CD4-positive, alpha-beta T cell (primary cell): Measurements from ENCODE around the gene CEP43. TPM values are rescaled to one million over a fixed set of nuclear protein-coding genes. Genes with fewer than 3 reads are reported as not detected.

ENCODE experiments used
- ATAC-seq: fragments of 200-7000 bp; cut with Tn5 transposase; one replicate; pipeline ENCODE4 v1.10.0; 2022; ENCODE audit warnings: mild to moderate bottlenecking; ENCODE audit not compliant: poor library complexity
- CTCF ChIA-PET: fragments of 350-600 bp; sonication (Branson Sonifier 250); formaldehyde crosslinking; loops from one replicate; lab custom pipeline; 2021; ENCODE audit warnings: antibody characterized with exemption, inconsistent platforms; lab: Charles Lee
- POLR2A ChIA-PET: fragments of 350-600 bp; sonication (Branson Sonifier 250); formaldehyde crosslinking; loops from one replicate; lab custom pipeline; 2021; ENCODE audit warnings: antibody characterized with exemption, inconsistent platforms; lab: Charles Lee
- DNase-seq, 14 experiments: peaks; one replicate each; pipeline ENCODE4 v3.0.0-alpha.2; 2013 to 2020; ENCODE audit warnings: mixed read lengths in 2 of 14
- H3K27ac ChIP-seq, 2 donors: one replicate each; pipeline versions ENCODE4 v1.5.1 to v1.7.0; 2013; ENCODE audit warnings: low read length in 2 of 2, low read depth in 1 of 2, mild to moderate bottlenecking in 1 of 2
- H3K27me3 ChIP-seq, 2 experiments: 1 replicate in 1 of 2; 2 replicates in 1 of 2; pipeline versions ENCODE4 v1.6.1 to v1.7.0; 2013; ENCODE audit warnings: low read length in 2 of 2, control low read depth in 1 of 2, mild to moderate bottlenecking in 1 of 2, moderate library complexity in 1 of 2; ENCODE audit not compliant: insufficient read depth in 2 of 2, control insufficient read depth in 1 of 2
- H3K36me3 ChIP-seq: one replicate; pipeline ENCODE4 v1.6.1; 2013; ENCODE audit warnings: low read length, control low read depth; ENCODE audit not compliant: insufficient read depth
- H3K4me1 ChIP-seq: one replicate; pipeline ENCODE4 v1.6.1; 2013; ENCODE audit warnings: low read length, control low read depth; ENCODE audit not compliant: insufficient read depth
- H3K4me3 ChIP-seq: one replicate; pipeline ENCODE4 v1.5.1; 2013; ENCODE audit warnings: mild to moderate bottlenecking, low read length, moderate library complexity
- H3K9me3 ChIP-seq, 2 experiments: 1 replicate in 1 of 2; 2 replicates in 1 of 2; pipeline versions ENCODE4 v1.6.1 to v1.7.0; 2013; ENCODE audit warnings: low read length in 2 of 2, mild to moderate bottlenecking in 2 of 2, control low read depth in 1 of 2, moderate library complexity in 1 of 2; ENCODE audit not compliant: control insufficient read depth in 1 of 2, insufficient read depth in 1 of 2
- H3K27ac Mint-ChIP-seq: one replicate; pipeline ENCODE4 v1.8.0; 2020; ENCODE audit warnings: mixed read lengths
- H3K27me3 Mint-ChIP-seq: one replicate; pipeline ENCODE4 v1.8.0; 2021; ENCODE audit warnings: mixed read lengths
- H3K36me3 Mint-ChIP-seq: one replicate; pipeline ENCODE4 v1.8.0; 2021; ENCODE audit warnings: low read depth, mixed read lengths
- H3K4me1 Mint-ChIP-seq: one replicate; pipeline ENCODE4 v1.8.0; 2021; ENCODE audit warnings: low read depth, mixed read lengths
- H3K4me3 Mint-ChIP-seq: one replicate; pipeline ENCODE4 v1.8.0; 2020; ENCODE audit warnings: mild to moderate bottlenecking, mixed read lengths
- H3K9me3 Mint-ChIP-seq: one replicate; pipeline ENCODE4 v1.8.0; 2020; ENCODE audit warnings: mixed read lengths
- intact Hi-C, 2 experiments: fragments of 100-400 bp; cut with DNase I in 1 of 2; cut with micrococcal nuclease in 1 of 2; formaldehyde crosslinking; loops; one replicate each; pipeline versions ENCODE4 v1.15.1 to v1.9.0; 2023 to 2025; cut with DNase I, micrococcal nuclease
- total RNA-seq, 174 experiments: library from RNA in 2 of 174; stranded (reverse) in 2 of 174; gene quantifications; one replicate each; pipeline ENCODE4 v1.2.3 and lab custom pipeline; 2021 to 2026
- TF ChIP-seq, protein P1 (sequence below): fragments of 200-600 bp; IDR thresholded peaks from one replicate; pipeline ENCODE4 v1.8.0; 2022; ENCODE audit warnings: antibody characterized with exemption, mild to moderate bottlenecking

CEP43 gene
- total RNA-seq, 2 experiments from 2014 or later = 12.5 to 13.5 TPM

GRCh38 chr6:167027308-167027707 is 28.1 kb downstream of the CEP43 start:
- ChIA-PET POLR2A (no interaction called here), CTCF (interaction anchor here (0.9 kb wide), 2 partner anchors 10 to 38 kb away, joined by 3 read pairs; no protein-coding TSS in a partner anchor)
- H3K4me1 ChIP-seq = no peaks in the 10 kb centered on the region
- H3K4me3 ChIP-seq = no peak overlapping the region
- no peaks in the 10 kb centered on the region for H3K27me3 ChIP-seq
- H3K4me3 Mint-ChIP-seq = no peak overlapping the region
- no peaks in the 10 kb centered on the region for H3K4me1 Mint-ChIP-seq
- H3K27ac Mint-ChIP-seq = no peak overlapping the region
- H3K27ac ChIP-seq = no peak overlapping the region
- ATAC-seq (no peak), DNase-seq (no peak)
- intact Hi-C loops = no loop called here
- peaks cover 56% of the 10 kb centered on the region for H3K36me3 ChIP-seq
- TF ChIP-seq, protein P1, sequence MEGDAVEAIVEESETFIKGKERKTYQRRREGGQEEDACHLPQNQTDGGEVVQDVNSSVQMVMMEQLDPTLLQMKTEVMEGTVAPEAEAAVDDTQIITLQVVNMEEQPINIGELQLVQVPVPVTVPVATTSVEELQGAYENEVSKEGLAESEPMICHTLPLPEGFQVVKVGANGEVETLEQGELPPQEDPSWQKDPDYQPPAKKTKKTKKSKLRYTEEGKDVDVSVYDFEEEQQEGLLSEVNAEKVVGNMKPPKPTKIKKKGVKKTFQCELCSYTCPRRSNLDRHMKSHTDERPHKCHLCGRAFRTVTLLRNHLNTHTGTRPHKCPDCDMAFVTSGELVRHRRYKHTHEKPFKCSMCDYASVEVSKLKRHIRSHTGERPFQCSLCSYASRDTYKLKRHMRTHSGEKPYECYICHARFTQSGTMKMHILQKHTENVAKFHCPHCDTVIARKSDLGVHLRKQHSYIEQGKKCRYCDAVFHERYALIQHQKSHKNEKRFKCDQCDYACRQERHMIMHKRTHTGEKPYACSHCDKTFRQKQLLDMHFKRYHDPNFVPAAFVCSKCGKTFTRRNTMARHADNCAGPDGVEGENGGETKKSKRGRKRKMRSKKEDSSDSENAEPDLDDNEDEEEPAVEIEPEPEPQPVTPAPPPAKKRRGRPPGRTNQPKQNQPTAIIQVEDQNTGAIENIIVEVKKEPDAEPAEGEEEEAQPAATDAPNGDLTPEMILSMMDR = no peak
- no peaks in the 10 kb centered on the region for H3K9me3 ChIP-seq
- peaks cover 58% of the 10 kb centered on the region for H3K36me3 Mint-ChIP-seq
- no peaks in the 10 kb centered on the region for H3K9me3 Mint-ChIP-seq
- H3K27me3 Mint-ChIP-seq = no peaks in the 10 kb centered on the region

DNA sequence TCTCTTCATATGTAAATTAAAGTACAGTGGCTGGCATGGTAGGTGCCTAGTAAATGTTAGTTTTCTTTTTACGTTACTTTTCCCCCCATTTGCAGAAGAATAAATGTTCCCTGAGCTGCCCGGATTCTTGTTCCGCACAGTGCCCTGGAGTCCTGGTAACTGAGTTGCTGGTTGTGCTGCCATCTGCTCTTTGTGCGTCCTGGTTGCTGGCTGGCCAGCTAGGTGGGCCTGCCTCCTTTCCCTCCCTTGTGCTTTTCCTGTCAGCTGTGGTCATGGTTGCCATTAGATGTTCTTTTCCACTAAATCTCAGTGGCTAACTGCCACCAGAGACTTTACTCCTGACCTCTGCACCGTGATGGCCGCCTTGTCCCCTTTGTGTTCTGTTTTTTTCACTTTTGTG is 28.6 kb downstream of the CEP43 start:
- no peak overlapping the region for H3K27ac Mint-ChIP-seq
- CTCF ChIA-PET = interaction anchor here (0.9 kb wide), 2 partner anchors 11 to 38 kb away, joined by 3 read pairs; no protein-coding TSS in a partner anchor

GRCh38 chr6:167030222-167031072 is 31.2 kb downstream of the CEP43 start:
- Histone ChIP-seq H3K27me3 (no peaks in the 10 kb centered on the region), H3K4me3 (no peak overlapping the region), H3K4me1 (no peaks in the 10 kb centered on the region), H3K27ac (no peak overlapping the region), H3K36me3 (peaks cover 49% of the 10 kb centered on the region), H3K9me3 (no peaks in the 10 kb centered on the region)
- CTCF ChIA-PET = no interaction called here
- ATAC-seq (no peak), DNase-seq (no peak)
- H3K27me3 Mint-ChIP-seq = no peaks in the 10 kb centered on the region
- intact Hi-C loops = no loop called here
- peaks cover 81% of the 10 kb centered on the region for H3K36me3 Mint-ChIP-seq
- TF ChIP-seq, protein P1 = no peak
- H3K4me1 Mint-ChIP-seq = no peaks in the 10 kb centered on the region
- H3K4me3 Mint-ChIP-seq = no peak overlapping the region
- no peak overlapping the region for H3K27ac Mint-ChIP-seq
- no peaks in the 10 kb centered on the region for H3K9me3 Mint-ChIP-seq
- POLR2A ChIA-PET = no interaction called here

More for the DNA sequence above, 28.6 kb downstream of the CEP43 start:
- Histone ChIP-seq H3K27ac (no peak overlapping the region), H3K27me3 (no peaks in the 10 kb centered on the region), H3K4me1 (no peaks in the 10 kb centered on the region), H3K9me3 (no peaks in the 10 kb centered on the region), H3K36me3 (peaks cover 53% of the 10 kb centered on the region), H3K4me3 (no peak overlapping the region)
- intact Hi-C loops = no loop called here
- no peak for DNase-seq
- POLR2A ChIA-PET = no interaction called here
- no peak for ATAC-seq
- Mint-ChIP-seq H3K27me3 (no peaks in the 10 kb centered on the region), H3K9me3 (no peaks in the 10 kb centered on the region), H3K4me1 (no peaks in the 10 kb centered on the region), H3K36me3 (peaks cover 63% of the 10 kb centered on the region), H3K4me3 (no peak overlapping the region)
- TF ChIP-seq, protein P1 = no peak
